IMR-90 (cell line): ENCODE measurements around the gene WWC1.

ENCODE experiments used
- CTCF ChIP-seq: conservative IDR thresholded peaks from 2 replicates; pipeline ENCODE4 v1.5.1; 2012; ENCODE audit warnings: mild to moderate bottlenecking, low read depth, low read length, improper control_type of control experiment
- ELK1 ChIP-seq: fragments of 150-350 bp; IDR thresholded peaks from 2 replicates; pipeline ENCODE4 v1.6.1; 2016; ENCODE audit warnings: low read depth, mild to moderate bottlenecking, low read length, moderate library complexity, borderline replicate concordance
- MAFK ChIP-seq: IDR thresholded peaks from 2 replicates; pipeline ENCODE4 v1.6.1; 2012; ENCODE audit warnings: low read depth, low read length, improper control_type of control experiment
- POLR2A ChIP-seq: IDR thresholded peaks from 2 replicates; pipeline ENCODE4 v1.6.1; 2012; ENCODE audit warnings: mild to moderate bottlenecking, low read depth, low read length
- RAD21 ChIP-seq: IDR thresholded peaks from 2 replicates; pipeline ENCODE4 v1.6.1; 2012; ENCODE audit warnings: low read length, improper control_type of control experiment
- RFX5 ChIP-seq: IDR thresholded peaks from 2 replicates; pipeline ENCODE4 v1.8.0; 2012; ENCODE audit warnings: low read depth, mild to moderate bottlenecking, low read length, moderate library complexity
- SMC3 ChIP-seq: fragments of 150-350 bp; IDR thresholded peaks from 2 replicates; pipeline ENCODE4 v1.6.1; 2016; ENCODE audit warnings: low read depth, mild to moderate bottlenecking, antibody characterized with exemption, low read length, moderate library complexity

GRCh38 chr5:168317521-168318147 lies 26.2 kb downstream of the WWC1 start:
- TF ChIP-seq CTCF = no peak
- no peak for TF ChIP-seq ELK1
- no peak for TF ChIP-seq RFX5
- TF ChIP-seq RAD21 = 0 out of 2 replicates have a peak, but pooled peaks have one; percentile 1
- TF ChIP-seq POLR2A = no peak; the same call in 1 of the 2 replicates
- no peak for TF ChIP-seq SMC3
- TF ChIP-seq MAFK = peak; percentile 22; the same call in 1 of the 2 replicates
